BLaER1 (cell line): Measurements from ENCODE around the gene GPS1.

Experiments
- H3K27ac ChIP-seq: shearing (Covaris generic); formaldehyde crosslinking; 2 replicates; pipeline ENCODE4 v1.8.1; 2022
- H3K27me3 ChIP-seq: shearing (Covaris generic); formaldehyde crosslinking; 2 replicates; pipeline ENCODE4 v1.8.1; 2022
- H3K36me3 ChIP-seq: shearing (Covaris generic); formaldehyde crosslinking; 2 replicates; pipeline ENCODE4 v1.8.1; 2022
- H3K4me1 ChIP-seq: shearing (Covaris generic); formaldehyde crosslinking; 2 replicates; pipeline ENCODE4 v1.8.1; 2022
- H3K4me2 ChIP-seq: shearing (Covaris generic); formaldehyde crosslinking; 2 replicates; pipeline ENCODE4 v1.8.1; 2022
- H3K4me3 ChIP-seq: shearing (Covaris generic); formaldehyde crosslinking; 2 replicates; pipeline ENCODE4 v1.8.1; 2022
- H3K9ac ChIP-seq: shearing (Covaris generic); formaldehyde crosslinking; 2 replicates; pipeline ENCODE4 v1.8.1; 2022
- H3K9me3 ChIP-seq: shearing (Covaris generic); formaldehyde crosslinking; 2 replicates; pipeline ENCODE4 v1.8.1; 2022
- H4K20me1 ChIP-seq: shearing (Covaris generic); formaldehyde crosslinking; 2 replicates; pipeline ENCODE4 v1.8.1; 2022
- Cebpa-rat ChIP-seq: shearing (Covaris generic); IDR thresholded peaks from 2 replicates; pipeline ENCODE4 v1.8.1; 2022

Gene GPS1

DNA sequence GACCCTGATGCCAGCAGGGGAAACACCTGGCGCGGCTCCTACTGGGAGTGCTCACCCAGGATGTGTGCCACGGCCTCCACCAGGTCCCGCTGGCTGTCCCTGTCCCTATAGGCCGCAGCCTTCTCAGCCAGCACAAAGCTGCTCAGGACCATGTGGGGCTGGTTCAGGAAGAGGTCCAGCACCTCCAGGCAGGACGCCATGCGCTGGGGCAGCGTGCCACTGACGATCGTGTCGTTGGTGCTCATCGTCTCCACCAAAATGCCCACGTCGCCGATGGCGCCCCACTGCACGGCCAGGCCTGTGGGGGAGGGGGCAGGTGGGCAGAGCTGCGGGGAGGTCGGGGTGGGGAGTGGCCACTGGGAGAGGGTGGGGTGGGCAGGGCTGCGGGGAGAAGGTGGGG is 29.8 kb downstream of the GPS1 start:
- Histone ChIP-seq H3K4me1 (peaks cover 11% of the 10 kb centered on the region), H3K4me3 (no peak overlapping the region), H3K4me2 (no peak overlapping the region), H4K20me1 (peaks cover 85% of the 10 kb centered on the region), H3K36me3 (peaks cover 97% of the 10 kb centered on the region), H3K27ac (no peak overlapping the region), H3K27me3 (no peaks in the 10 kb centered on the region), H3K9me3 (no peaks in the 10 kb centered on the region), H3K9ac (no peak overlapping the region)
- no peak for TF ChIP-seq Cebpa-rat

- no peak for TF ChIP-seq Cebpa-rat
- Histone ChIP-seq H3K4me1 (peaks cover 7% of the 10 kb centered on the region), H3K4me3 (no peak overlapping the region)
These were observed 30.3 kb downstream of the GPS1 start for GRCh38 chr17:82081966-82082365.

GRCh38 chr17:82082456-82082855 is 30.8 kb downstream of the GPS1 start:
- H4K20me1 ChIP-seq = peaks cover 94% of the 10 kb centered on the region
- no peak overlapping the region for H3K4me3 ChIP-seq
- no peaks in the 10 kb centered on the region for H3K9me3 ChIP-seq
- TF ChIP-seq Cebpa-rat = no peak
- peaks cover 4% of the 10 kb centered on the region; the same call in 1 of the 2 replicates for H3K4me1 ChIP-seq
- no peak overlapping the region for H3K27ac ChIP-seq
- H3K27me3 ChIP-seq = no peaks in the 10 kb centered on the region
- no peak overlapping the region for H3K9ac ChIP-seq
- H3K36me3 ChIP-seq = peaks cover 97% of the 10 kb centered on the region
- no peak overlapping the region for H3K4me2 ChIP-seq

More at GRCh38 chr17:82081966-82082365, 30.3 kb downstream of the GPS1 start:
- Histone ChIP-seq H3K9me3 (no peaks in the 10 kb centered on the region), H3K4me2 (no peak overlapping the region), H3K9ac (no peak overlapping the region), H3K36me3 (peaks cover 97% of the 10 kb centered on the region), H3K27ac (no peak overlapping the region), H4K20me1 (peaks cover 89% of the 10 kb centered on the region), H3K27me3 (no peaks in the 10 kb centered on the region)

DNA sequence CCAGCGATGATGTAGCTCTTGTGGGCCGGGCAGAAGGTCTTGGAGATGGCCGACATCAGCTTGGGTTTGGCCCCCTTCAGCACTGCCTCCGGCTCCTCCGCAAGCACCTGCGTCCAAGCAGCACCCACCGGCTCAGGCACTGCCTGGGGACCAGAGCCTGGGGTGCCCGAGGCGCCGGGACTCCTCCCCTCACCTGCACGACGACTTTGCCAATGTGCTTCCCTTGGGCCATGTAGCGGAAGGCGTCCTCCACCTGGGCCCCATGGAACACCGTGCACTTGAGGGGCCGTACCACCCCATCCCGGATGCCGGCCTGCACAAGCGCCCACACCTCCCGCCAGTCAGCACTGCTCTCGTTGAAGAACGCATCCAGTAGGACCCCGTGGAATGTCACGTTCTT is 31.3 kb downstream of the GPS1 start:
- no peak overlapping the region for H3K4me3 ChIP-seq
- TF ChIP-seq Cebpa-rat = no peak
- H3K27ac ChIP-seq = no peak overlapping the region
- H3K27me3 ChIP-seq = no peaks in the 10 kb centered on the region
- H3K4me2 ChIP-seq = no peak overlapping the region
- H3K9me3 ChIP-seq = no peaks in the 10 kb centered on the region
- H4K20me1 ChIP-seq = peaks cover 94% of the 10 kb centered on the region
- no peak overlapping the region for H3K9ac ChIP-seq
- peaks cover 4% of the 10 kb centered on the region; the same call in 1 of the 2 replicates for H3K4me1 ChIP-seq
- peaks cover 97% of the 10 kb centered on the region for H3K36me3 ChIP-seq

DNA sequence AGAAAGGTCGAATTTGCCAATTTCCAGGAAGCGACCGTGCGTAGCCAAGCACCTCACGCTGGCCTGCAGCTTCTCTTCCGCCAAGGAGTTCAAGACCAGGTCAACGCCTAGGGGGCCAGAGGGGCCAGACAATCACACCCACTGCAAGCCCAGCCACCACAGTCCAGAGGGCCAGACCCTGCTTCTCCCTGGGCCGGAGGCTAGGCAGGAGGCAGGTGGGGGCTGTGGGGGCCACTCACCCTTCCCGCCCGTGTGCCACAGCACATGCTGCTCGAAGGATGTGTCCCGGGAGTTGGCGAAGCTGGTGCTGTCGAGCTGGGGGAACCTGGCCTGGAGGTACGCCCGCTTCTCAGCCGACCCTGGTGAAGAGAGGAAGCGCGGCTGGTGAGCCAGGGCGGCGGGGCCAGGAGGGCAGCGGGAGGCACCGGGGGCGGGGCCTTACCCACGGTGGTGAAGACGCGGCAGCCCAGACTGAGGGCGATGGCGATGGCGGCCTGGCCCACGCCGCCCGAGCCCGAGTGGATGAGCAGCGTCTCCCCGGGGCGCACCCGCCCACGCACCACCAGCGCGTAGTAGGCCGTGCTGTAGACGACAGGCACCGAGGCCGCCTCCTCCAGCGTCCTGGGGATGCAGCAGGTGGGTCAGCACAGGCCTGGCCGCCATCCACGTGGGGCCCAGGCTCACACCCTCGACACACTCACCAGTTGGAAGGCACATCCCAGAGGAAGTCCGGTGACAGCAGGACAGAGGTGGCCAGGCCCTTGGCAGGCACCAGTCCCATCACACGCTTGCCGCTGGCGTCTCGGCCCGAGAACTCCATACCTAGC is 32.0 kb downstream of the GPS1 start:
- Histone ChIP-seq H3K9me3 (no peaks in the 10 kb centered on the region), H3K27me3 (no peaks in the 10 kb centered on the region), H4K20me1 (peaks cover 94% of the 10 kb centered on the region), H3K4me3 (no peak overlapping the region), H3K36me3 (peaks cover 97% of the 10 kb centered on the region), H3K9ac (no peak overlapping the region), H3K27ac (no peak overlapping the region), H3K4me2 (no peak overlapping the region), H3K4me1 (peaks cover 4% of the 10 kb centered on the region; the same call in 1 of the 2 replicates)
- TF ChIP-seq Cebpa-rat = no peak

DNA sequence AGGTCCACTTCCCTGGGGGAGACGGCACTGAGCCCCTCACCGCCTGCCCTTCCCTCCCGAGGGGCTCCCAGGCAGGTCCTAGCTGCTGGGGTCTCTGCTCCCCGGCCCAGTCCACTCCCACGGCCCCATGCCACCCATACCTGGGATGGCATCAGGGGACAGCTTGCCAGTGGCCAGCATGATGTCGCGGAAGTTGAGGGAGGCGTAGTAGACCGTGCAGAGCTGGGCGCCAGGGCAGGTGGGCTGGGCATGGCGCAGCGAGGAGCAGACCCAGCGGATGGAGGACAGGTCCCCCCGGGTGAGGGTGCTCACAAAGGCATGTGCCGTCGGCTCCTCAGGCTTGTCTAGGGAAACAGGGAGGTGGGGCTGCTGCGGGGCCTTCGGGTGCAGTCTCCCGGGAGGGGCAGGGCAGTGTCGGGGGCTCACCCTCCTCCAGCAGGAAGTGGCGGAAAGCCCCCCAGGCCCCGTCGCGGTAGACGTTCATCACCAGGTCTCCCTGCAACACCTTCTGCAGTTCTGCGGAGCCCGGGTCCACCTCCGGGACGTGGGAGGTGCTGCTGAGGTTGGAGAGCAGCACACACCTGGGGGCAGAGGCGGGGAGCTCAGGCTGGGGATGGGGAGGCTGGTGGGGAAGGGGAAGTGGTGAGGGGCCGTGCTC is 32.8 kb downstream of the GPS1 start:
- Histone ChIP-seq H3K4me1 (peaks cover 4% of the 10 kb centered on the region; the same call in 1 of the 2 replicates), H3K9me3 (no peaks in the 10 kb centered on the region), H3K27ac (no peak overlapping the region), H3K4me2 (no peak overlapping the region), H4K20me1 (peaks cover 97% of the 10 kb centered on the region), H3K4me3 (no peak overlapping the region), H3K36me3 (peaks cover 99% of the 10 kb centered on the region), H3K27me3 (no peaks in the 10 kb centered on the region), H3K9ac (no peak overlapping the region)
- no peak for TF ChIP-seq Cebpa-rat

DNA sequence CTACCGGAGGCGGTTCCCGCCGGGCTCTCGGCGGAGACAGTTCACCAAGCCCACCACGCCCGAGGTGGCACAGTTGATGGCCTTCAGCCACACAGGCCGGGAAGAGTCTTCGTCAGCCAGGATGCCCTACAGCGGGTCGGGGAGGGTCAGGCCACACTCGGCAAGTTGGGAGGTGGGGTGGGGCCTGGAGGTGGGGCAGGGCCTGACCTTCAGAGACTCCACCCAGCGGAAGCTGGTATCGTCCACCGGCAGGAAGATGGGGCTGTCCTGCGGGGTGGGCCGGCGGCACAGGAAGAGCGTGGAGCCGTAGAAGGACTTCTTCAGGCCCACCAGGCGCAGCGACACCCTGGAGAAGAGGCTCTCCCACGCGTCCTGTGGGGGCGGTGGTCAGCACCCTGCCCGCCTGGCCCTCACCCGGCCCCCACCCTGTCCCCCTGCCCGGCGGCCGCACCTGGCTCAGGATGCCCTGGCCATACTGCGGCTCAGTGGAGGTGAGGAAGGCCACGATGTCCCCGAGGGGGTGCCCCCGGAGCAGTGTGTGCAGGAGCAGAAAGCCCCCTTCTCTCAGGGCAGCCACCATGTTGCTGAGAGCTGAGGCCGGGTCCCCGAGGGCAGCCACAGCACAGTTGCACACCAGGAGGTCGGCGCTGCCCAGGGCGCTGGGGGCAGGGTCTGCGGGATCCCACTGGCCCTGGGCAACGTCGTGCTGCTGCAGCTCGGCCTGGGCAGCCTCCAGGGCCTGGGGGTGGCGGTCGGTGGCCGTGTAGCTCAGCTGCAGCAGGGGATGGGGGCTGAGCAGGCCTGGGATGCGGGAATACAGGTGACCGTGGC is 33.5 kb downstream of the GPS1 start:
- H3K27me3 ChIP-seq = no peaks in the 10 kb centered on the region
- TF ChIP-seq Cebpa-rat = no peak
- peaks cover 4% of the 10 kb centered on the region; the same call in 1 of the 2 replicates for H3K4me1 ChIP-seq
- peaks cover 97% of the 10 kb centered on the region for H4K20me1 ChIP-seq
- H3K4me3 ChIP-seq = no peak overlapping the region
- no peak overlapping the region for H3K4me2 ChIP-seq
- H3K27ac ChIP-seq = no peak overlapping the region
- H3K9ac ChIP-seq = no peak overlapping the region
- peaks cover 99% of the 10 kb centered on the region for H3K36me3 ChIP-seq
- no peaks in the 10 kb centered on the region for H3K9me3 ChIP-seq

DNA sequence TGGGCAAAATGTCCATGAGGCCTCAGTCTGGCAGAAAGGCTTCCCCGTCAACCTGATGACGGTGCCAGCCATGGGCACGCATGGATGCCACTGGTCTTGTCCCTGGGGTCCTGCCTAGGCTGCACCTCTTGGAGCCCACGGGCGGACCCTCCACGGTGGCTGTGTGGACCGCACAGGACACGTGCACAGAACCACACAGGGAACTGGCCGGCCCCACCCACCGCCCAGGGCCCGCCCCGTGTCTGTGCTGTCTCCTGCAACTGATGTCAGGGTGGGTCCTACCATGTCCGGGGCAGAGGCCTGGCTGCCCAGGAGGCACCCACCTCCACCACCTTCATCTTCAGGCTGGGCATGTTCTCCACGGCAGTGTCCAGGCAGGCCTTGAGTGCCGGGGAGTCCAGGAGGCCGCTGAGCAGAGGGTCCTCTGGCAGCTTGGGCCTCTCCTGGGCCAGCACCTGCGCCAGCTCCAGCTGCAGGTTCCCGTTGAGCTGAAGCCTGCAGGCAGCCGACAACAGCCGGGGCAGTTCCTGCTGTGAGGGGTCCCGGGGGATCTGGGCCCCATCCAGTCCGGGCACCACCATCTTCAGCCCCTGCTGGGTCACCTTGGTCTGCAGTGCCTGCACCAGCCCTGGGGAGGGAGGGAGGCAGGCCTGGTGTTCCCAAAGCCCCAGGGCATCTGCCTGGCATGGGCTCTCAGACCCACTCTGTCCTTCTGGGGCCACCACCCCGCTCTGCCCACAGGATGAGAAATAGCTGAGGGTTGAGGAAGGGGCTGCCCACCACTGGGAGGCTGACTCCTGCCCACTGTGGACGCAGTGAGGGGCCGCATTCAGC is 34.5 kb downstream of the GPS1 start:
- no peak overlapping the region for H3K4me3 ChIP-seq
- peaks cover 97% of the 10 kb centered on the region for H4K20me1 ChIP-seq
- H3K36me3 ChIP-seq = peaks cover 99% of the 10 kb centered on the region
- H3K9me3 ChIP-seq = no peaks in the 10 kb centered on the region
- no peaks in the 10 kb centered on the region for H3K27me3 ChIP-seq
- H3K4me1 ChIP-seq = peaks cover 4% of the 10 kb centered on the region; the same call in 1 of the 2 replicates
- H3K4me2 ChIP-seq = no peak overlapping the region; the same call in 1 of the 2 replicates
- 0 out of 2 replicates have a peak overlapping the region, but pooled peaks have one; percentile 29 for H3K9ac ChIP-seq
- H3K27ac ChIP-seq = peak overlapping the region; percentile 46; the same call in 1 of the 2 replicates
- no peak for TF ChIP-seq Cebpa-rat
